Loucy (cell line): ENCODE data around the gene DRD2.

Source experiments
- EZH2phosphoT487 ChIP-seq: fragments of 200-600 bp; IDR thresholded peaks from 2 replicates; pipeline ENCODE4 v1.6.1; 2018; ENCODE audit warnings: antibody characterized with exemption, mild to moderate bottlenecking, moderate library complexity, borderline replicate concordance
- TF ChIP-seq, protein P1 (sequence below): fragments of 200-600 bp; sonication (generic); conservative IDR thresholded peaks from 2 replicates; pipeline ENCODE4 v1.5.1; 2014; ENCODE audit warnings: mild to moderate bottlenecking, antibody characterized with exemption, low read length

DNA sequence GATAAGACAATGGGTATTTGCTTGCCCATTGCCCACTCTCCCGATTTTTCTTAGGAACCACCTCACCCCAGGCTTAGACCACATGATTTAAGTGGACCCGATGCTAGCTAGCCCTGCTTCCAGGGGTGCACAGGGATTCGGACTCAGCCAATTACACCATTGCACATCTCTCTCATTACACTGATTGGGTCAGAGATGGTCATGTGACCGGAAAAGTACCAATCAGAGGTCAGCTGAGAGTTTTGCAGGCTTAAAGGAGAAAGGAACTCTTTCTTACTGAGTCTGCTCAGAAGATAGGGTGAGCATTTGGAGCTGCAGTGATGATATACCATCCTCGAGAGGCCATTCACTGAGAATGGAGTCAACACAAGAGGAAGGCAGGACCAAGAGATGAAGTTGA, 99.8 kb downstream of the DRD2 start:
- TF ChIP-seq, protein P1, sequence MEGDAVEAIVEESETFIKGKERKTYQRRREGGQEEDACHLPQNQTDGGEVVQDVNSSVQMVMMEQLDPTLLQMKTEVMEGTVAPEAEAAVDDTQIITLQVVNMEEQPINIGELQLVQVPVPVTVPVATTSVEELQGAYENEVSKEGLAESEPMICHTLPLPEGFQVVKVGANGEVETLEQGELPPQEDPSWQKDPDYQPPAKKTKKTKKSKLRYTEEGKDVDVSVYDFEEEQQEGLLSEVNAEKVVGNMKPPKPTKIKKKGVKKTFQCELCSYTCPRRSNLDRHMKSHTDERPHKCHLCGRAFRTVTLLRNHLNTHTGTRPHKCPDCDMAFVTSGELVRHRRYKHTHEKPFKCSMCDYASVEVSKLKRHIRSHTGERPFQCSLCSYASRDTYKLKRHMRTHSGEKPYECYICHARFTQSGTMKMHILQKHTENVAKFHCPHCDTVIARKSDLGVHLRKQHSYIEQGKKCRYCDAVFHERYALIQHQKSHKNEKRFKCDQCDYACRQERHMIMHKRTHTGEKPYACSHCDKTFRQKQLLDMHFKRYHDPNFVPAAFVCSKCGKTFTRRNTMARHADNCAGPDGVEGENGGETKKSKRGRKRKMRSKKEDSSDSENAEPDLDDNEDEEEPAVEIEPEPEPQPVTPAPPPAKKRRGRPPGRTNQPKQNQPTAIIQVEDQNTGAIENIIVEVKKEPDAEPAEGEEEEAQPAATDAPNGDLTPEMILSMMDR = no peak
- TF ChIP-seq EZH2phosphoT487 = no peak
